HEK293 (cell line): ENCODE data around the gene ZNF761.

Experiments used
- CTCF ChIA-PET: fragments of 350-600 bp; formaldehyde crosslinking; extraction: SDS; loops from one replicate; lab custom pipeline; 2021; ENCODE audit warnings: antibody characterized with exemption; lab: Yijun Ruan, JAX
- POLR2A ChIA-PET: fragments of 300-600 bp; formaldehyde crosslinking; extraction: SDS; loops from one replicate; lab custom pipeline; 2020; ENCODE audit warnings: antibody characterized with exemption, inconsistent platforms; lab: Yijun Ruan, JAX
- H3K27ac ChIP-seq: fragments of 200-500 bp; sonication (Bioruptor generic); 2 replicates; pipeline ENCODE4 v1.5.1; 2014; ENCODE audit warnings: low read depth, low read length, control low read depth, inconsistent platforms; ENCODE audit errors: extremely low read depth
- H3K36me3 ChIP-seq, 2 experiments: fragments of 200-500 bp in 1 of 2; sonication (Bioruptor generic) in 1 of 2; 1 replicate in 1 of 2; 2 replicates in 1 of 2; pipeline ENCODE4 v1.5.1; 2014 to 2017; ENCODE audit warnings: inconsistent platforms in 2 of 2, low read length in 2 of 2; ENCODE audit not compliant: control insufficient read depth in 2 of 2, insufficient read depth in 1 of 2
- H3K4me1 ChIP-seq: fragments of 200-500 bp; sonication (Bioruptor generic); 2 replicates; pipeline ENCODE4 v1.5.1; 2014; ENCODE audit warnings: mild to moderate bottlenecking, low read length, inconsistent platforms; ENCODE audit not compliant: control insufficient read depth, insufficient read depth
- H3K4me3 ChIP-seq: 2 replicates; pipeline ENCODE4 v1.5.1; 2011; ENCODE audit warnings: low read depth, mild to moderate bottlenecking, control low read depth, low read length, moderate library complexity
- H3K9me3 ChIP-seq: fragments of 200-500 bp; sonication (Bioruptor generic); 2 replicates; pipeline ENCODE4 v1.5.1; 2014; ENCODE audit warnings: low read depth, low read length, inconsistent platforms; ENCODE audit not compliant: control insufficient read depth, insufficient read depth
- BCL11A ChIP-seq: fragments of 450-650 bp; formaldehyde crosslinking; IDR thresholded peaks from 2 replicates; pipeline ENCODE4 v1.5.1; 2016; ENCODE audit warnings: low read depth, missing biosample characterization, missing genetic modification characterization
- GLIS2 ChIP-seq: fragments of 450-650 bp; formaldehyde crosslinking; IDR thresholded peaks from 2 replicates; pipeline ENCODE4 v1.5.1; 2016; ENCODE audit warnings: missing biosample characterization, missing genetic modification characterization
- HOXC10 ChIP-seq: sonication (generic); formaldehyde crosslinking; IDR thresholded peaks from 2 replicates; pipeline ENCODE4 v1.8.1; 2023; ENCODE audit warnings: mild to moderate bottlenecking, missing genetic modification reagents
- KLF1 ChIP-seq: fragments of 450-650 bp; formaldehyde crosslinking; IDR thresholded peaks from 2 replicates; pipeline ENCODE4 v1.5.1; 2016; ENCODE audit warnings: missing biosample characterization, missing genetic modification characterization
- KLF8 ChIP-seq: fragments of 450-650 bp; formaldehyde crosslinking; IDR thresholded peaks from 2 replicates; pipeline ENCODE4 v1.5.1; 2016; ENCODE audit warnings: missing biosample characterization, missing genetic modification characterization
- SP2 ChIP-seq: fragments of 450-650 bp; formaldehyde crosslinking; IDR thresholded peaks from 2 replicates; pipeline ENCODE4 v1.5.1; 2016; ENCODE audit warnings: missing biosample characterization, missing genetic modification characterization
- SP3 ChIP-seq: fragments of 450-650 bp; formaldehyde crosslinking; IDR thresholded peaks from 2 replicates; pipeline ENCODE4 v1.5.1; 2016; ENCODE audit warnings: missing biosample characterization, missing genetic modification characterization
- YY1 ChIP-seq: fragments of 450-650 bp; formaldehyde crosslinking; IDR thresholded peaks from 2 replicates; pipeline ENCODE4 v1.5.1; 2018; ENCODE audit warnings: missing biosample characterization, missing genetic modification characterization
- ZBTB17 ChIP-seq: fragments of 450-650 bp; formaldehyde crosslinking; IDR thresholded peaks from 2 replicates; pipeline ENCODE4 v1.5.1; 2016; ENCODE audit warnings: missing biosample characterization, missing genetic modification characterization
- ZBTB26 ChIP-seq: fragments of 450-650 bp; formaldehyde crosslinking; optimal IDR thresholded peaks from 2 replicates; pipeline ENCODE3; 2016; ENCODE audit warnings: missing biosample characterization, mild to moderate bottlenecking, missing genetic modification characterization
- ZBTB48 ChIP-seq: fragments of 450-650 bp; formaldehyde crosslinking; IDR thresholded peaks from 2 replicates; pipeline ENCODE4 v1.5.1; 2016; ENCODE audit warnings: missing biosample characterization, missing genetic modification characterization
- ZFP37 ChIP-seq: fragments of 450-650 bp; formaldehyde crosslinking; IDR thresholded peaks from 2 replicates; pipeline ENCODE4 v1.5.1; 2016; ENCODE audit warnings: missing biosample characterization, missing genetic modification characterization
- ZNF202 ChIP-seq: fragments of 450-650 bp; formaldehyde crosslinking; IDR thresholded peaks from 2 replicates; pipeline ENCODE4 v1.5.1; 2016; ENCODE audit warnings: missing biosample characterization, missing genetic modification characterization, borderline replicate concordance
- ZNF266 ChIP-seq: fragments of 450-650 bp; formaldehyde crosslinking; IDR thresholded peaks from 2 replicates; pipeline ENCODE4 v1.5.1; 2016; ENCODE audit warnings: missing biosample characterization, missing genetic modification characterization, low read depth
- ZNF335 ChIP-seq: fragments of 450-650 bp; formaldehyde crosslinking; conservative IDR thresholded peaks from 2 replicates; pipeline ENCODE4 v1.5.1; 2016; ENCODE audit warnings: missing biosample characterization, missing genetic modification characterization
- ZNF341 ChIP-seq: fragments of 450-650 bp; formaldehyde crosslinking; IDR thresholded peaks from 2 replicates; pipeline ENCODE4; 2016; ENCODE audit warnings: low read depth, missing biosample characterization, missing genetic modification characterization
- ZNF366 ChIP-seq: fragments of 450-650 bp; formaldehyde crosslinking; conservative IDR thresholded peaks from 2 replicates; pipeline ENCODE4 v1.5.1; 2016; ENCODE audit warnings: missing biosample characterization, missing genetic modification characterization
- ZNF639 ChIP-seq: fragments of 450-650 bp; formaldehyde crosslinking; IDR thresholded peaks from 2 replicates; pipeline ENCODE4 v1.5.1; 2016; ENCODE audit warnings: missing biosample characterization, missing genetic modification characterization
- ZNF660 ChIP-seq: fragments of 450-650 bp; IDR thresholded peaks from 2 replicates; pipeline ENCODE4 v1.5.1; 2018; ENCODE audit warnings: missing biosample characterization, mild to moderate bottlenecking, missing genetic modification characterization
- ZNF777 ChIP-seq: fragments of 450-650 bp; formaldehyde crosslinking; IDR thresholded peaks from 2 replicates; pipeline ENCODE4 v1.5.1; 2017; ENCODE audit warnings: missing biosample characterization, missing genetic modification characterization, borderline replicate concordance
- TF ChIP-seq, protein P1 (sequence below): fragments of 450-650 bp; formaldehyde crosslinking; IDR thresholded peaks from 2 replicates; pipeline ENCODE4 v1.5.1; 2016; ENCODE audit warnings: missing biosample characterization, missing genetic modification characterization
- TF ChIP-seq, protein P2 (sequence below): fragments of 450-650 bp; formaldehyde crosslinking; conservative IDR thresholded peaks from 2 replicates; pipeline ENCODE4 v1.5.1; 2016; ENCODE audit warnings: low read depth, missing biosample characterization, missing genetic modification characterization
- TF ChIP-seq, protein P3 (sequence below): fragments of 450-650 bp; formaldehyde crosslinking; IDR thresholded peaks from 2 replicates; pipeline ENCODE4 v1.5.1; 2016; ENCODE audit warnings: missing biosample characterization, missing genetic modification characterization

The ZNF761 gene

GRCh38 chr19:53394974-53395839 lies 36.6 kb upstream of the ZNF761 start, which contains the start of gene ZNF765:
ZNF765 (plus strand) TSS chr19:53395149; CDS start chr19:53398016, 2,867 bp downstream.
- Histone ChIP-seq H3K36me3 (peaks cover 17 to 20% of the 10 kb centered on the region in 2 experiments), H3K4me3 (peak within 1 kb of the TSS; percentile 87), H3K9me3 (no peaks in the 10 kb centered on the region; the same call in 1 of the 2 replicates), H3K4me1 (no peaks in the 10 kb centered on the region), H3K27ac (no peak within 1 kb of the TSS; the same call in 1 of the 2 replicates)
- CTCF ChIA-PET: interaction anchor here (0.6 kb wide), 2 partner anchors 518 to 1526 kb away, joined by 3 to 5 read pairs; no protein-coding TSS in a partner anchor
- POLR2A ChIA-PET: interaction anchor here (0.7 to 1.2 kb wide), 4 partner anchors 14 to 126 kb away, joined by 3 to 7 read pairs (median 4); partner anchors contain the start of gene ZNF845
- TF ChIP-seq KLF1 (tag by site-specific recombination) (peak; percentile 64; the same call in 1 of the 2 replicates), ZNF777 (tag by site-specific recombination) (no peak), ZNF266 (tag by site-specific recombination) (peak; percentile 100), SP2 (tag by site-specific recombination) (peak; percentile 87), ZNF341 (tag by site-specific recombination) (no peak), GLIS2 (tag by site-specific recombination) (peak; percentile 36; the same call in 1 of the 2 replicates), ZNF639 (tag by site-specific recombination) (no peak), ZNF366 (tag by site-specific recombination) (no peak), ZBTB17 (tag by site-specific recombination) (peak; percentile 26; the same call in 1 of the 2 replicates), HOXC10 (CRISPR knock-in tag) (0 out of 2 replicates have a peak, but pooled peaks have one; percentile 31), YY1 (tag by site-specific recombination) (no peak), ZNF202 (tag by site-specific recombination) (no peak), BCL11A (tag by site-specific recombination) (no peak), KLF8 (tag by site-specific recombination) (peak; percentile 91), ZNF660 (tag by site-specific recombination) (0 out of 2 replicates have a peak, but pooled peaks have one; percentile 51), ZBTB48 (no peak), ZBTB26 (tag by site-specific recombination) (peak; percentile 20), SP3 (peak; percentile 83), ZNF335 (tag by site-specific recombination) (peak; percentile 79), ZFP37 (tag by site-specific recombination) (0 out of 2 replicates have a peak, but pooled peaks have one; percentile 31)
- TF ChIP-seq, protein P1, sequence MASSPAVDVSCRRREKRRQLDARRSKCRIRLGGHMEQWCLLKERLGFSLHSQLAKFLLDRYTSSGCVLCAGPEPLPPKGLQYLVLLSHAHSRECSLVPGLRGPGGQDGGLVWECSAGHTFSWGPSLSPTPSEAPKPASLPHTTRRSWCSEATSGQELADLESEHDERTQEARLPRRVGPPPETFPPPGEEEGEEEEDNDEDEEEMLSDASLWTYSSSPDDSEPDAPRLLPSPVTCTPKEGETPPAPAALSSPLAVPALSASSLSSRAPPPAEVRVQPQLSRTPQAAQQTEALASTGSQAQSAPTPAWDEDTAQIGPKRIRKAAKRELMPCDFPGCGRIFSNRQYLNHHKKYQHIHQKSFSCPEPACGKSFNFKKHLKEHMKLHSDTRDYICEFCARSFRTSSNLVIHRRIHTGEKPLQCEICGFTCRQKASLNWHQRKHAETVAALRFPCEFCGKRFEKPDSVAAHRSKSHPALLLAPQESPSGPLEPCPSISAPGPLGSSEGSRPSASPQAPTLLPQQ: no peak
- TF ChIP-seq, protein P2, sequence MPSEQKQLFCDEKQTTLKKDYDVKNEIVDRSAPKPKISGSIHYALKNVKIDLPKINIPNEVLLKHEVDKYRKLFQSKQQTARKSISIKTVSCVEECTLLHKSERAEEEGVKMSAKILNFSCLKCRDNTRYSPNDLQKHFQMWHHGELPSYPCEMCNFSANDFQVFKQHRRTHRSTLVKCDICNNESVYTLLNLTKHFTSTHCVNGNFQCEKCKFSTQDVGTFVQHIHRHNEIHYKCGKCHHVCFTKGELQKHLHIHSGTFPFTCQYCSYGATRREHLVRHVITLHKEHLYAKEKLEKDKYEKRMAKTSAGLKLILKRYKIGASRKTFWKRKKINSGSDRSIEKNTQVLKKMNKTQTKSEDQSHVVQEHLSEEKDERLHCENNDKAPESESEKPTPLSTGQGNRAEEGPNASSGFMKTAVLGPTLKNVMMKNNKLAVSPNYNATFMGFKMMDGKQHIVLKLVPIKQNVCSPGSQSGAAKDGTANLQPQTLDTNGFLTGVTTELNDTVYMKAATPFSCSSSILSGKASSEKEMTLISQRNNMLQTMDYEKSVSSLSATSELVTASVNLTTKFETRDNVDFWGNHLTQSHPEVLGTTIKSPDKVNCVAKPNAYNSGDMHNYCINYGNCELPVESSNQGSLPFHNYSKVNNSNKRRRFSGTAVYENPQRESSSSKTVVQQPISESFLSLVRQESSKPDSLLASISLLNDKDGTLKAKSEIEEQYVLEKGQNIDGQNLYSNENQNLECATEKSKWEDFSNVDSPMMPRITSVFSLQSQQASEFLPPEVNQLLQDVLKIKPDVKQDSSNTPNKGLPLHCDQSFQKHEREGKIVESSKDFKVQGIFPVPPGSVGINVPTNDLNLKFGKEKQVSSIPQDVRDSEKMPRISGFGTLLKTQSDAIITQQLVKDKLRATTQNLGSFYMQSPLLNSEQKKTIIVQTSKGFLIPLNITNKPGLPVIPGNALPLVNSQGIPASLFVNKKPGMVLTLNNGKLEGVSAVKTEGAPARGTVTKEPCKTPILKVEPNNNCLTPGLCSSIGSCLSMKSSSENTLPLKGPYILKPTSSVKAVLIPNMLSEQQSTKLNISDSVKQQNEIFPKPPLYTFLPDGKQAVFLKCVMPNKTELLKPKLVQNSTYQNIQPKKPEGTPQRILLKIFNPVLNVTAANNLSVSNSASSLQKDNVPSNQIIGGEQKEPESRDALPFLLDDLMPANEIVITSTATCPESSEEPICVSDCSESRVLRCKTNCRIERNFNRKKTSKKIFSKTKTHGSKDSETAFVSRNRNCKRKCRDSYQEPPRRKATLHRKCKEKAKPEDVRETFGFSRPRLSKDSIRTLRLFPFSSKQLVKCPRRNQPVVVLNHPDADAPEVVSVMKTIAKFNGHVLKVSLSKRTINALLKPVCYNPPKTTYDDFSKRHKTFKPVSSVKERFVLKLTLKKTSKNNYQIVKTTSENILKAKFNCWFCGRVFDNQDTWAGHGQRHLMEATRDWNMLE (tag by site-specific recombination): no peak
- TF ChIP-seq, protein P3, sequence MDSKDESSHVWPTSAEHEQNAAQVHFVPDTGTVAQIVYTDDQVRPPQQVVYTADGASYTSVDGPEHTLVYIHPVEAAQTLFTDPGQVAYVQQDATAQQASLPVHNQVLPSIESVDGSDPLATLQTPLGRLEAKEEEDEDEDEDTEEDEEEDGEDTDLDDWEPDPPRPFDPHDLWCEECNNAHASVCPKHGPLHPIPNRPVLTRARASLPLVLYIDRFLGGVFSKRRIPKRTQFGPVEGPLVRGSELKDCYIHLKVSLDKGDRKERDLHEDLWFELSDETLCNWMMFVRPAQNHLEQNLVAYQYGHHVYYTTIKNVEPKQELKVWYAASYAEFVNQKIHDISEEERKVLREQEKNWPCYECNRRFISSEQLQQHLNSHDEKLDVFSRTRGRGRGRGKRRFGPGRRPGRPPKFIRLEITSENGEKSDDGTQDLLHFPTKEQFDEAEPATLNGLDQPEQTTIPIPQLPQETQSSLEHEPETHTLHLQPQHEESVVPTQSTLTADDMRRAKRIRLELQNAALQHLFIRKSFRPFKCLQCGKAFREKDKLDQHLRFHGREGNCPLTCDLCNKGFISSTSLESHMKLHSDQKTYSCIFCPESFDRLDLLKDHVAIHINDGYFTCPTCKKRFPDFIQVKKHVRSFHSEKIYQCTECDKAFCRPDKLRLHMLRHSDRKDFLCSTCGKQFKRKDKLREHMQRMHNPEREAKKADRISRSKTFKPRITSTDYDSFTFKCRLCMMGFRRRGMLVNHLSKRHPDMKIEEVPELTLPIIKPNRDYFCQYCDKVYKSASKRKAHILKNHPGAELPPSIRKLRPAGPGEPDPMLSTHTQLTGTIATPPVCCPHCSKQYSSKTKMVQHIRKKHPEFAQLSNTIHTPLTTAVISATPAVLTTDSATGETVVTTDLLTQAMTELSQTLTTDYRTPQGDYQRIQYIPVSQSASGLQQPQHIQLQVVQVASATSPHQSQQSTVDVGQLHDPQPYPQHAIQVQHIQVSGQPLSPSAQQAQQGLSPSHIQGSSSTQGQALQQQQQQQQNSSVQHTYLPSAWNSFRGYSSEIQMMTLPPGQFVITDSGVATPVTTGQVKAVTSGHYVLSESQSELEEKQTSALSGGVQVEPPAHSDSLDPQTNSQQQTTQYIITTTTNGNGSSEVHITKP (tag by site-specific recombination): peak; percentile 99
